GM03348 (cell line): ENCODE results near the gene ALMS1.
"Not testable (repeated sequence)": the region's sequence is repeated elsewhere in the genome, so short reads cannot be mapped to it uniquely, and the experiment has no call there.

Experiments
- DNase-seq: peaks from one replicate; pipeline ENCODE4 v3.0.0; 2012; ENCODE audit warnings: low spot score

The ALMS1 gene

GRCh38 chr2:73503992-73504570, 118.4 kb downstream of the ALMS1 start:
- no peak for DNase-seq

GRCh38 chr2:73504850-73505249, 119.2 kb downstream of the ALMS1 start:
- DNase-seq = not testable (repeated sequence)

GRCh38 chr2:73510470-73510869, 124.8 kb downstream of the ALMS1 start:
- DNase-seq = not testable (repeated sequence)

GRCh38 chr2:73516033-73516432, 130.4 kb downstream of the ALMS1 start:
- DNase-seq = no peak

GRCh38 chr2:73528688-73529087, 143.1 kb downstream of the ALMS1 start:
- DNase-seq = no peak

GRCh38 chr2:73530773-73531172, 145.1 kb downstream of the ALMS1 start:
- not testable (repeated sequence) for DNase-seq

- no peak for DNase-seq
Measured at GRCh38 chr2:73532381-73532780, 146.7 kb downstream of the ALMS1 start.

- DNase-seq = no peak
Measured at GRCh38 chr2:73536133-73536840, 150.7 kb downstream of the ALMS1 start.

- DNase-seq = not testable (repeated sequence)
Measured at GRCh38 chr2:73560875-73561274, 175.2 kb downstream of the ALMS1 start.

- DNase-seq = no peak
Measured at GRCh38 chr2:73561422-73561821, 175.8 kb downstream of the ALMS1 start.

- DNase-seq = no peak
Measured at GRCh38 chr2:73564986-73565385, 179.3 kb downstream of the ALMS1 start.

- no peak for DNase-seq
Measured at GRCh38 chr2:73566288-73566878, 180.7 kb downstream of the ALMS1 start.

GRCh38 chr2:73575261-73575660, 189.6 kb downstream of the ALMS1 start:
- DNase-seq = no peak

- no peak for DNase-seq
Measured at GRCh38 chr2:73582364-73582763, 196.7 kb downstream of the ALMS1 start.

GRCh38 chr2:73588177-73588576, 202.5 kb downstream of the ALMS1 start:
- DNase-seq = no peak

- DNase-seq = no peak
Measured at GRCh38 chr2:73593680-73594079, 208.0 kb downstream of the ALMS1 start.

- no peak for DNase-seq
Measured at GRCh38 chr2:73594251-73594650, 208.6 kb downstream of the ALMS1 start.

- DNase-seq = no peak
Measured at GRCh38 chr2:73601780-73602179, 216.1 kb downstream of the ALMS1 start.

GRCh38 chr2:73603099-73603588, 217.5 kb downstream of the ALMS1 start:
- DNase-seq = not testable (repeated sequence)

- not testable (repeated sequence) for DNase-seq
Measured at GRCh38 chr2:73604589-73604988, 219.0 kb downstream of the ALMS1 start.

- no peak for DNase-seq
Measured at GRCh38 chr2:73610111-73610510, 224.5 kb downstream of the ALMS1 start.

GRCh38 chr2:73611193-73611592, 225.6 kb downstream of the ALMS1 start:
- no peak for DNase-seq

- DNase-seq = no peak
Measured at GRCh38 chr2:73611867-73612266, 226.2 kb downstream of the ALMS1 start.
